NAMALWA (cell line): Measurements from ENCODE around the gene SGK2.

ENCODE experiments used
- DNase-seq: peaks from one replicate; pipeline ENCODE4 v3.0.0-alpha.2; 2015; ENCODE audit warnings: low spot score

The SGK2 gene

GRCh38 chr20:43536041-43536816 is 22.6 kb upstream of the SGK2 start:
- no peak for DNase-seq

DNA sequence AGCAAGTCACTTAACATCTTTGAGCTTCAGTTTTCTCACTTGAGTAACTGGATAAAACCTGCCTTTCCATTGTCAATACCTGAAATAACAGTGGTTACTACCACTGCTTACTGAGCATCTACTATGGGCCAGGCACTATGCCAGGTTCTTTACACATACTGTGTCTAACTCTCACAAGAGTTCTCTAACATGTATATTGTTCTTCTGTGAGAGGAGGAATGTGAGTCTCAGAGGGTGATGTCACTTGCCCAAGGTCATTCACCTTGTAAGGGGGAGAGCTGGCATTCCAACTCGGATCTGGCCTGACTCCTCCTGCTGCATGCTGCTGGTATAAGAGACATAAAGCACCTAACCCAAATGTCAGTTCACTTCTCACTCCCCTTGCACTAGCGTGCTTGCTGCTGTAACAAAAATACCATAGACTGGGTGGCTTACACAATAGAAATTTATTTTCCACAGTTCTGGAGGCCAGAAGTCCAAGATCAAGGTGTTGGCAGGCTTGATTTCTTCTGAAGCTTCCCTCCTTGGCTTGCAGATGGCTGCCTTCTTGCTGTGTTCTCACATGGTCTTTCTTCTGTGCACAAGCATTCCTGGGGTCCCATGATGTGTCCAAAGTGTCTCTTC is 21.9 kb upstream of the SGK2 start:
- no peak for DNase-seq

DNA sequence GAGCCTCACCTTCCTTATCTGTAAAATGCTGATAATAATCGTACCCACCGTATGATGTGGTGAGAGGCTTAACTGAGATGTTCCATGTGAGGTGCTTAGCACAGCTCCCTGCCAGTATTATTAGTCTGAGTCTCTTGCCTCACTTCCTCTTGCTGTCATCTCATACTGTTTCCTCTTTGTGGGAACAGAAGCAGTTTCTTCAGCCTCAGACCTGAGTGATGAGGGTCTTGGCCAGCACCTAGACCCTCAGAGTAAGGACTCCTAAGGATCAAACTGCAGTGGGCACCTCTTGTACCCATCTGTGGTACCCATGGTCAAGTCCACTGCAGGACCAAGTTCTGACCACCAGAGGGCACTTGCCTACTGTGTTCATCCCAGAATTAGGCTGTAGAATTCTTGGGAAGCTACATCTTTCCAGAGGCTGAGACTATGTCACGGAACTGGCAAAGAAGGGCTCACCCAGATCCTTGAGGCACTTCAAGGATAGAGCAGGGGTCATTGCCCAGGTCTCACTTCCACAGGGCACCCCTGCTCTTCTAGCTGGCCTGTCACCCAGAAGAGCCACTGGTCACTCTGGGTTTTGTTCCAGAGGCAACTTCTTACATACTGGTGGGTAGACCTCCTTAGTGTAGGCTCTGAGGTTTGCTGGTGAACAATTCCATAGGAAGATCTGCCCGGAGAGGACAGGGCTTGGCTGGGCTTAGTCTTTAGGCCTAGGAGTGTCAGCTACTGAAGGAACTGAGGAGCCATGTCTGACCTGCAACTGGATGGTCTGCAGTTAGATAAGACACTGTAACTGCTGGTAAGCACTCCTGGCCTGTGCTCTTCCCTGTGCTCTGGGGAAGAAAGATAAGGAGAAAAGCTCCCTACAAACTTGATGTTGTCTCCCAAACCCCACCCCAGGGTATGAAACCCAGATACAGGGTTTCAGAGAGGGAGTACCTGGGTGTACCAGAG is 20.6 kb upstream of the SGK2 start:
- peak; percentile 48 for DNase-seq

GRCh38 chr20:43538878-43539700 is 19.7 kb upstream of the SGK2 start:
- no peak for DNase-seq

GRCh38 chr20:43539975-43540672 is 18.7 kb upstream of the SGK2 start:
- no peak for DNase-seq

GRCh38 chr20:43540673-43541060 is 18.2 kb upstream of the SGK2 start:
- no peak for DNase-seq

GRCh38 chr20:43541214-43541613 is 17.6 kb upstream of the SGK2 start:
- no peak for DNase-seq

- no peak for DNase-seq
Measured at GRCh38 chr20:43542161-43542560, 16.7 kb upstream of the SGK2 start.

DNA sequence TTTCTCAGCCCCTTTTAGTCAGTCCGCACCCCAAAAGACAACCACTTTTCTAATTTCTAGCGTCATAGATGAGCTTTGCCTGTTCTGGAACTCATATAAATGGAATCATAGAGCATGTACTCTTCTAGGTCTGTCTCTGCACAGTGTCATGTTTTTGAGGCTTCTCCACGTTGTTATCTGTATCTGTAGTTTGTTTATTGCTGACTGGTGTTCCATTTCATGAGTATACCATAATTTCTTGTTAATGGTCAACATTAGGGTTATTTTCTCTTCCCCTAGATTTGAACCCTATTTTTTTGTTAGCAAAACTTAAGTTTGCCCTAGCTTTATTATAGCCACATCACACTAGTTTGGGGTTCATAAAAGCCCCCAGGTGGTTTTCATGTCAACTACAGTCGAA is 16.2 kb upstream of the SGK2 start:
- DNase-seq = no peak

DNA sequence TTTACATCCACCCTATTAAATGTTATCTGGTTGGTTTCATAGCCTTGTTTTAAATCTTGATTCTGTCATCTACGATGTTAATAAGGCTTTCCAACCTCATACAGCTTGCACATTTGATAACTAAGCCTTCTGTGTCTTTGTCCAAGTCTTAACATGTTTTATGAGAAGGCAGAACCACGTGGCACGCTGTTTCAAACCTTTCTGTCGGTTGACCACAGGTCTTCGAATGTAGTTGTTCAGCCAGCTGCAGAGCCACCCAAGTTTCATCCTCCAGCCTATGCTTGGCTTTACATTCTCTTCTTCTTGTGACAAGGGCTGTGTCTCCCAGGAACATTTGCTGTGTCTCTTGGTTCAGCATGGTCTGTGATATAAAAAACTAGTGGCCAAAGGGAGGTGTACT is 15.7 kb upstream of the SGK2 start:
- DNase-seq = no peak

GRCh38 chr20:43544501-43544900 is 14.3 kb upstream of the SGK2 start:
- no peak for DNase-seq

DNA sequence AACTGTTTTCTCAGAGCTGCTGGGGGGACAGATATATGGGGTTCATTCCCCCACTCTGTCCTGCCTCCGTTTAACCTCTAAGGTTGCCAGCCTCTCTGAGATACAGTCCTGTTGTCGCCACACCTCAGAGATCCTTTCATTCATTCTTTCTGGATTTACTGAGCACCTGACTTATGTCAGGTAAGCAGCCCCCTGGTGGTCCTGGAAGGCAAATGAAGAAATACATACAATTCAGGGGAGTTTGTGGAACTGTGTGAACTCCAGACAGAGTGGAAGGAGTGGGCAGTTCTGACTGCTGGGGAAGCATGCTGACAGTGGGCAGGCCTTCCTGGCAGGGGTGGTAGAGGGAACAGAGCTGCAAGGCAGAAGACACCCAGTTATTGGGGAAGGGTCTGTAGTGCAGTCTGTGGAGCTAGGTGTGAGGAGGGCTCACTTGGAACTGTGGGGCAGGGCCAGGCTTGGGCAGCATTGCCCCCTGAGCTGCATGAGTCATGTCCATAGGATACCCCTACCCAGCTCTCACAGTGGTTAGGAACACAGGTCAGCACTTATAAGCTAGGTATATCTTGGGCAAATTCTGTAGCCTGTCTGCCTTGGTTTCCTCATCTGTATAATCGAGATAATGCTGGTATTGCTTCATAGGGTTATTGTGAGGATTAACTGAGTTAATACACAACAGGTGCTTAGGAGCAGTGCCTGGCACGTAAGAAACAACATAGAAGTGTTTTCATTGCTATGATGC is 12.8 kb upstream of the SGK2 start:
- DNase-seq = peak; percentile 31

DNA sequence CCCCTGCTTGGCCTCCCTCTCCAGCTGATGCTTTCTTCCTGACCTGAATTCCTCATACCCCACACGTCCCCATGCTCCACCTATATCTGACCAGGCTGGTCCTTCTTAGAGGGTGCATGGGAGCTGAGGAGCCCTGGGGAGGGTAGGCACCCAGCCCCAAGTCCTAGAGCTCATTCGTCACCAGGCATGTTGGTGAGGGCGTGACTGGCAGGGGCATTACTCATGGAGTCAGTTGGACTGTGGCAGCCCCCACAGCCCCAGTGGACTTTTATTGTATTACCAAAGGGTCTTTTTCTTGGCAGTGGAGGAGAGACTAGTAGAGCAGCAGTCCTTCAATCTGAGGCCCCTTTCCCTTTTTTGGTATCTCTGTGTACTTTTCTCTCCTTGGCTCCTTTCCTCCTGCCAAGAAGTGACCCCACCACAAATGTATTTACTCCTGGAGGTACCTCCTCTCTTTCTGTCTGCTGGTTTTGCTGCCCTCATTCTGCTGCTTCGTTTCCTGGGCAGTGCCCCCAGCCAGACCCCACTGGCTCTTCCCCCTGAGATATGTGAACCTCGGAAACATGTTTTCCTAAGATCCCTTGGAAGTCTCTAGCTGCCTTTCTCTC is 10.4 kb upstream of the SGK2 start:
- DNase-seq = no peak

- no peak for DNase-seq
Measured at GRCh38 chr20:43549416-43550065, 9.3 kb upstream of the SGK2 start.

DNA sequence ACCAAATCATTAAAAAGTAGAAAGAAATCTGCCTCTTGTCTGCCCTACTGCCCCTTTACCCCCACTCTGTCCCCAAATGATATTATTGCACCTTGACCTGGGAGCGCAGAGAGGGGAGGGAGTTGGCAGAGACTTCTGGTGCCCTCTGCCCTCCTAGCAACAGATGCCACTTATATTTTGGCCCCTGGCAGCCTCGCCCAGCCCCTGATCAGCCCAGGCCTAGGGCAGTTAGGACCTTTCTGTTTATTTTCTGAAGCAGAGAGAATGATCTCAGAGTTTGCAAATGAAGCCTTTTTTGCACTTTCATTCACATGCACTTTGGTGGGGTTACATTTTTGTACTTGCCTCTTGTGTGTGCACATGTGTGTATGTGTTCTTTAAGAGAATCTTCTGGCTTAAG is 8.4 kb upstream of the SGK2 start:
- no peak for DNase-seq

- DNase-seq = no peak
Measured at GRCh38 chr20:43554369-43554768, 4.5 kb upstream of the SGK2 start.

GRCh38 chr20:43559147-43559987 is 540 bp downstream of the SGK2 start:
- no peak for DNase-seq

- DNase-seq = no peak
Measured at GRCh38 chr20:43560974-43561373, 2.1 kb downstream of the SGK2 start.

DNA sequence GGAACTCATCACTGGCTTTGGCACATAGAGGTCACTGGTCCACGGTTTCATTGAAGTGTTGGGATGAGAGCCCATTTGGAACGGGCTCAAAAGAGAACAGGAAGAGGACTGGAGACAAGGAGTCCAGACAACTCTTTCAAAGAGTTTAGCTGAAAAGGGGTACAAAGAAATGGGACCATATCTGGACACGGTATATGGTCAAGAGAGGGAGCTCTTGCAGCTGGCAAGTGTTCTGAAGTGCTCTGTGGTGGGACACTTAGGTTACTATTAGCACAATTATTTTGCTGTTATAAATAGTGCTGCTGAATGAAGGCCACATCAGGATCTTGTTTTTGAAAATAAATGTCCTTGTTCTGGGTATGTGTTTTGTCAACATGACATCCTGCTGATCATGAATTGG is 4.6 kb downstream of the SGK2 start:
- DNase-seq = peak; percentile 39
